K562 (cell line): ENCODE results near the gene OTOA. TPM values are rescaled to one million over a fixed set of nuclear protein-coding genes. Genes with fewer than 3 reads are reported as not detected.

Source experiments
- PHF21A ChIP-seq: fragments of 450-650 bp; IDR thresholded peaks from 2 replicates; pipeline ENCODE4 v1.6.1; 2017; ENCODE audit warnings: low read depth, borderline replicate concordance
- PHTF2 ChIP-seq: fragments of 250-450 bp; sonication (Bioruptor Pico); IDR thresholded peaks from 2 replicates; pipeline ENCODE4 v1.5.0; 2021; ENCODE audit warnings: mild to moderate bottlenecking
- POLR2B ChIP-seq: fragments of 450-650 bp; IDR thresholded peaks from 2 replicates; pipeline ENCODE4 v1.6.1; 2018; ENCODE audit warnings: low read depth; ENCODE audit not compliant: partially characterized antibody
- ZNF121 ChIP-seq: sonication (generic); formaldehyde crosslinking; conservative IDR thresholded peaks from 2 replicates; pipeline ENCODE4 v1.8.0; 2022; ENCODE audit warnings: missing genetic modification reagents
- ZNF197 ChIP-seq: fragments of 200-800 bp; sonication (Bioruptor generic); IDR thresholded peaks from 2 replicates; pipeline ENCODE4 v1.6.1; 2016; ENCODE audit warnings: low read depth, missing genetic modification characterization, missing compliant biosample characterization
- ZNF609 ChIP-seq: sonication (generic); formaldehyde crosslinking; IDR thresholded peaks from 2 replicates; pipeline ENCODE4 v1.8.1; 2023; ENCODE audit warnings: missing genetic modification reagents, mild to moderate bottlenecking, borderline replicate concordance
- polyA plus RNA-seq, 8 experiments: library from polyadenylated mRNA; depleted of rRNA in 4 of 8; stranded (reverse) in 5 of 8; unstranded in 3 of 8; fragments of >200 nt; fragmentation: Nextera tagmentation in 2 of 8; fragmentation: Illumina TruSeq in 1 of 8; extraction: Ambion mirVana in 2 of 8; extraction: Trizol in 1 of 8; gene quantifications; 2 replicates each; pipeline versions ENCODE4 v1.2.1 to v1.2.3, GENCODE V29; 2011 to 2014; ENCODE audit warnings: inconsistent platforms in 1 of 8, missing spikeins in 1 of 8
- total RNA-seq, 7 experiments: library from RNA; depleted of rRNA in 6 of 7; stranded (reverse); fragments of >200 nt in 6 of 7; fragmentation: Illumina TruSeq in 2 of 7; extraction: Trizol in 2 of 7; gene quantifications; 2 replicates each; pipeline versions ENCODE4 v1.2.1 to v1.2.3, GENCODE V29; 2011 to 2021; ENCODE audit warnings: low replicate concordance in 1 of 7

Gene OTOA
- total and polyA plus RNA-seq, 9 of the 15 experiments (the other 6 are each of a cell fraction or from before 2014, with no cell fraction given), result 0.04 TPM; not detected in 8

- TF ChIP-seq PHF21A (no peak), POLR2B (no peak), ZNF121 (CRISPR knock-in tag) (no peak), ZNF197 (CRISPR knock-in tag) (no peak), ZNF609 (CRISPR knock-in tag) (no peak), PHTF2 (CRISPR knock-in tag) (no peak)
These were observed 4.6 kb upstream of the OTOA start (continued) for GRCh38 chr16:21659124-21659523.
